Hepatocyte (in vitro differentiated cells): ENCODE measurements around the gene CNOT8. TPM values are rescaled to one million over a fixed set of nuclear protein-coding genes. Genes with fewer than 3 reads are reported as not detected.

Experiments
- DNase-seq: peaks from one replicate; pipeline ENCODE4 v3.0.0-alpha.2; 2016; ENCODE audit warnings: low spot score
- H2AFZ ChIP-seq: fragments of 200-600 bp; sonication (generic); 2 replicates; pipeline ENCODE4 v1.6.0; 2016; ENCODE audit warnings: antibody characterized with exemption, mild to moderate bottlenecking
- H3K27ac ChIP-seq: fragments of 200-600 bp; sonication (generic); 2 replicates; pipeline ENCODE4 v1.5.1; 2016; ENCODE audit warnings: mild to moderate bottlenecking
- H3K27me3 ChIP-seq: fragments of 200-600 bp; sonication (generic); 2 replicates; pipeline ENCODE4 v1.6.1; 2016
- H3K36me3 ChIP-seq: fragments of 200-600 bp; sonication (generic); replicated peaks from 2 replicates; pipeline ENCODE4 v1.5.1; 2016; ENCODE audit warnings: low read depth; ENCODE audit not compliant: insufficient read depth
- H3K4me1 ChIP-seq: fragments of 200-600 bp; sonication (generic); 2 replicates; pipeline ENCODE4 v1.5.1; 2016; ENCODE audit warnings: mild to moderate bottlenecking, moderate library complexity; ENCODE audit not compliant: insufficient read depth
- H3K4me2 ChIP-seq: fragments of 200-600 bp; sonication (generic); 2 replicates; pipeline ENCODE4 v1.6.0; 2016
- H3K4me3 ChIP-seq: fragments of 200-600 bp; sonication (generic); 2 replicates; pipeline ENCODE4 v1.5.1; 2016; ENCODE audit warnings: mild to moderate bottlenecking
- H3K79me2 ChIP-seq: fragments of 200-600 bp; sonication (generic); 2 replicates; pipeline ENCODE4 v1.6.0; 2017; ENCODE audit warnings: mild to moderate bottlenecking
- H3K9me2 ChIP-seq: fragments of 200-600 bp; sonication (generic); replicated peaks from 2 replicates; pipeline ENCODE4 v1.6.0; 2017; ENCODE audit warnings: mild to moderate bottlenecking; ENCODE audit not compliant: insufficient read depth
- H3K9me3 ChIP-seq: fragments of 200-600 bp; sonication (generic); 2 replicates; pipeline ENCODE4 v1.5.1; 2016; ENCODE audit warnings: low read depth, mild to moderate bottlenecking
- H4K20me1 ChIP-seq: fragments of 200-600 bp; sonication (generic); 2 replicates; pipeline ENCODE4 v1.6.0; 2016; ENCODE audit warnings: mild to moderate bottlenecking; ENCODE audit not compliant: insufficient read depth, poor library complexity, severe bottlenecking
- EZH2 ChIP-seq: fragments of 200-600 bp; sonication (generic); IDR thresholded peaks from 2 replicates; pipeline ENCODE4 v1.6.1; 2016; ENCODE audit warnings: antibody characterized with exemption, mild to moderate bottlenecking, borderline replicate concordance
- EZH2phosphoT487 ChIP-seq: fragments of 200-600 bp; sonication (generic); IDR thresholded peaks from one replicate; pipeline ENCODE4 v1.6.1; 2018; ENCODE audit warnings: antibody characterized with exemption, mild to moderate bottlenecking, low read depth, moderate library complexity; ENCODE audit not compliant: unreplicated experiment, severe bottlenecking
- WGBS: methylation state at CpG from one replicate; pipeline ENCODE4 v1.1.6; 2016; ENCODE audit warnings: low lambda C conversion rate; ENCODE audit errors: missing lambda C conversion rate; 5-methylcytosine and 5-hydroxymethylcytosine counted together
- polyA plus RNA-seq: library from polyadenylated mRNA; unstranded; fragments of >200 nt; fragmentation: Nextera tagmentation; extraction: Ambion mirVana; gene quantifications from 2 replicates; pipeline ENCODE4 v1.2.1, GENCODE V29; 2016
- total RNA-seq: library from RNA; depleted of rRNA; stranded (reverse); fragments of >200 nt; gene quantifications from 2 replicates; pipeline ENCODE4 v1.2.3, GENCODE V29; 2014
- TF ChIP-seq, protein P1 (sequence below): fragments of 200-600 bp; sonication (generic); IDR thresholded peaks from 2 replicates; pipeline ENCODE4 v1.5.1; 2016; ENCODE audit warnings: antibody characterized with exemption, mild to moderate bottlenecking; ENCODE audit not compliant: poor library complexity

CNOT8 gene
- total and polyA plus RNA-seq, 2 experiments from 2014 or later = 46.7 to 63.9 TPM

DNA sequence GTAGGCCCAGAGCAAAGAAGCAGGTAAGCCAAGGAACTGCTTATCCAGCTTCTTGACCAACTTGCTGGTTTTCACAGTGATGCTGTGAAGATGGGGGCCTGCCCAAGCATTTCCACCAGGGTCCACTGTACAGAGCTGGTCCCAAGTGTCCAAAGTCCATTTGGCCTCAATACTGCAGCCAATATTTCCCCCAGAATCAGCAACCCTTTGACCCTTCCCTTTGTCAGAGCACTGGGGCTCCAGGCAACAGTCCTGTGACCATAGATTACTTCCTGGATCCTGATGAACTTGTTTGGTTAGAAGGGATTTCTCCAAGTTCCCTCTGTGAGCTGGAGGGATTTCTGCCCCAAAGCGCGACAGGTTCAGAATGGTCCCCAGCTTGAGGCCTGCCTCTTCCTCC, 34.4 kb upstream of the CNOT8 start:
- no peak overlapping the region for H3K27ac ChIP-seq

GRCh38 chr5:154829181-154829588, 29.2 kb upstream of the CNOT8 start:
- Histone ChIP-seq H3K4me3 (no peak overlapping the region), H4K20me1 (no peaks in the 10 kb centered on the region), H2AFZ (no peak overlapping the region), H3K4me1 (no peaks in the 10 kb centered on the region), H3K79me2 (no peaks in the 10 kb centered on the region), H3K27ac (no peak overlapping the region), H3K4me2 (no peak overlapping the region), H3K27me3 (no peaks in the 10 kb centered on the region), H3K9me3 (no peaks in the 10 kb centered on the region), H3K9me2 (no peaks in the 10 kb centered on the region), H3K36me3 (no peaks in the 10 kb centered on the region)
- no peak for DNase-seq
- WGBS = 75% methylated on average over 2 of the region's 2 CpGs
- no peak for TF ChIP-seq EZH2
- TF ChIP-seq, protein P1, sequence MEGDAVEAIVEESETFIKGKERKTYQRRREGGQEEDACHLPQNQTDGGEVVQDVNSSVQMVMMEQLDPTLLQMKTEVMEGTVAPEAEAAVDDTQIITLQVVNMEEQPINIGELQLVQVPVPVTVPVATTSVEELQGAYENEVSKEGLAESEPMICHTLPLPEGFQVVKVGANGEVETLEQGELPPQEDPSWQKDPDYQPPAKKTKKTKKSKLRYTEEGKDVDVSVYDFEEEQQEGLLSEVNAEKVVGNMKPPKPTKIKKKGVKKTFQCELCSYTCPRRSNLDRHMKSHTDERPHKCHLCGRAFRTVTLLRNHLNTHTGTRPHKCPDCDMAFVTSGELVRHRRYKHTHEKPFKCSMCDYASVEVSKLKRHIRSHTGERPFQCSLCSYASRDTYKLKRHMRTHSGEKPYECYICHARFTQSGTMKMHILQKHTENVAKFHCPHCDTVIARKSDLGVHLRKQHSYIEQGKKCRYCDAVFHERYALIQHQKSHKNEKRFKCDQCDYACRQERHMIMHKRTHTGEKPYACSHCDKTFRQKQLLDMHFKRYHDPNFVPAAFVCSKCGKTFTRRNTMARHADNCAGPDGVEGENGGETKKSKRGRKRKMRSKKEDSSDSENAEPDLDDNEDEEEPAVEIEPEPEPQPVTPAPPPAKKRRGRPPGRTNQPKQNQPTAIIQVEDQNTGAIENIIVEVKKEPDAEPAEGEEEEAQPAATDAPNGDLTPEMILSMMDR = no peak
- TF ChIP-seq EZH2phosphoT487 = no peak

More for the DNA sequence above, 34.4 kb upstream of the CNOT8 start:
- Histone ChIP-seq H3K27me3 (no peaks in the 10 kb centered on the region), H3K4me2 (no peak overlapping the region), H3K79me2 (no peaks in the 10 kb centered on the region), H3K36me3 (no peaks in the 10 kb centered on the region), H3K4me3 (no peak overlapping the region), H2AFZ (no peak overlapping the region), H4K20me1 (no peaks in the 10 kb centered on the region), H3K9me2 (no peaks in the 10 kb centered on the region), H3K4me1 (no peaks in the 10 kb centered on the region), H3K9me3 (no peaks in the 10 kb centered on the region)
- TF ChIP-seq, protein P1 = no peak
- TF ChIP-seq EZH2 (no peak), EZH2phosphoT487 (no peak)
- 100% methylated on average over 2 of the region's 2 CpGs for WGBS
- DNase-seq = no peak

GRCh38 chr5:154829589-154830218, 28.7 kb upstream of the CNOT8 start:
- Histone ChIP-seq H3K9me3 (no peaks in the 10 kb centered on the region), H2AFZ (no peak overlapping the region), H3K36me3 (no peaks in the 10 kb centered on the region), H3K4me3 (no peak overlapping the region), H3K79me2 (no peaks in the 10 kb centered on the region), H3K9me2 (no peaks in the 10 kb centered on the region), H3K27ac (no peak overlapping the region), H4K20me1 (no peaks in the 10 kb centered on the region), H3K4me1 (peaks cover 4% of the 10 kb centered on the region), H3K4me2 (no peak overlapping the region), H3K27me3 (no peaks in the 10 kb centered on the region)
- WGBS = 96% methylated on average over 4 of the region's 4 CpGs
- DNase-seq = no peak
- TF ChIP-seq, protein P1 = no peak
- no peak for TF ChIP-seq EZH2phosphoT487
- no peak for TF ChIP-seq EZH2
